Activated CD4-positive, alpha-beta T cell treated with anti-CD3 and anti-CD28 coated beads, Interleukin-10, Interleukin-2, amounts not matched to agents 100 ng/mL and 50 ng/mL, durations not matched to agents 16 hours and 8 hours (primary cell): Measurements from ENCODE around the gene UCK1.

Experiments
- DNase-seq: peaks from one replicate; pipeline ENCODE4 v3.0.0-alpha.2; 2020

The UCK1 gene

GRCh38 chr9:131530920-131531832 is at the start of gene UCK1:
Gene UCK1 (minus strand): TSS chr9:131531263. CDS start chr9:131531174, 89 bp downstream.
- DNase-seq: peak; percentile 85

GRCh38 chr9:131580358-131580757 is 49.3 kb upstream of the UCK1 start:
- no peak for DNase-seq

GRCh38 chr9:131579789-131580211 is 48.7 kb upstream of the UCK1 start:
- no peak for DNase-seq

GRCh38 chr9:131578731-131579504 is 47.9 kb upstream of the UCK1 start:
- DNase-seq: peak; percentile 42

GRCh38 chr9:131578021-131578420 is 47.0 kb upstream of the UCK1 start:
- DNase-seq: no peak

GRCh38 chr9:131577005-131578000 is 46.2 kb upstream of the UCK1 start:
- DNase-seq: no peak

- no peak for DNase-seq
Measured at GRCh38 chr9:131575946-131576853, 45.1 kb upstream of the UCK1 start.

- no peak for DNase-seq
Measured at GRCh38 chr9:131574730-131575640, 43.9 kb upstream of the UCK1 start.

GRCh38 chr9:131567910-131568309 is 36.8 kb upstream of the UCK1 start:
- DNase-seq: no peak

GRCh38 chr9:131566158-131566557 is 35.1 kb upstream of the UCK1 start:
- DNase-seq: no peak

- peak; percentile 17 for DNase-seq
Measured at GRCh38 chr9:131565369-131565768, 34.3 kb upstream of the UCK1 start.

GRCh38 chr9:131562032-131562959 is 31.2 kb upstream of the UCK1 start:
- no peak for DNase-seq

GRCh38 chr9:131559421-131560000 is 28.4 kb upstream of the UCK1 start:
- no peak for DNase-seq

- DNase-seq: no peak
Measured at GRCh38 chr9:131557855-131558548, 26.9 kb upstream of the UCK1 start.

GRCh38 chr9:131555841-131556673 is 25.0 kb upstream of the UCK1 start:
- no peak for DNase-seq

GRCh38 chr9:131554843-131555351 is 23.8 kb upstream of the UCK1 start:
- no peak for DNase-seq
